Body of pancreas (tissue), 4 donors: ENCODE data around the gene SUN5.

Experiments
- POLR2A ChIP-seq, 3 donors: fragments of 450-650 bp; IDR thresholded peaks; one replicate each; pipeline ENCODE4 v1.6.1; 2016; ENCODE audit warnings: antibody characterized with exemption in 3 of 3, mild to moderate bottlenecking in 2 of 3
- TF ChIP-seq, protein P1 (sequence below), 7 experiments: fragments of 450-650 bp in 4 of 7; fragments of 200-600 bp in 3 of 7; sonication (generic) in 3 of 7; IDR thresholded peaks; one replicate each; pipeline ENCODE4 v1.5.1; 2016 to 2019; ENCODE audit warnings: antibody characterized with exemption in 7 of 7

- TF ChIP-seq, protein P1, sequence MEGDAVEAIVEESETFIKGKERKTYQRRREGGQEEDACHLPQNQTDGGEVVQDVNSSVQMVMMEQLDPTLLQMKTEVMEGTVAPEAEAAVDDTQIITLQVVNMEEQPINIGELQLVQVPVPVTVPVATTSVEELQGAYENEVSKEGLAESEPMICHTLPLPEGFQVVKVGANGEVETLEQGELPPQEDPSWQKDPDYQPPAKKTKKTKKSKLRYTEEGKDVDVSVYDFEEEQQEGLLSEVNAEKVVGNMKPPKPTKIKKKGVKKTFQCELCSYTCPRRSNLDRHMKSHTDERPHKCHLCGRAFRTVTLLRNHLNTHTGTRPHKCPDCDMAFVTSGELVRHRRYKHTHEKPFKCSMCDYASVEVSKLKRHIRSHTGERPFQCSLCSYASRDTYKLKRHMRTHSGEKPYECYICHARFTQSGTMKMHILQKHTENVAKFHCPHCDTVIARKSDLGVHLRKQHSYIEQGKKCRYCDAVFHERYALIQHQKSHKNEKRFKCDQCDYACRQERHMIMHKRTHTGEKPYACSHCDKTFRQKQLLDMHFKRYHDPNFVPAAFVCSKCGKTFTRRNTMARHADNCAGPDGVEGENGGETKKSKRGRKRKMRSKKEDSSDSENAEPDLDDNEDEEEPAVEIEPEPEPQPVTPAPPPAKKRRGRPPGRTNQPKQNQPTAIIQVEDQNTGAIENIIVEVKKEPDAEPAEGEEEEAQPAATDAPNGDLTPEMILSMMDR (IDR thresholded peaks at IDR 0.05), result no peak
- TF ChIP-seq POLR2A (IDR thresholded peaks at IDR 0.05), result no peak
Measured at GRCh38 chr20:33033381-33033780, 29.1 kb upstream of the SUN5 start.
